AG09309 (cell line): Measurements from ENCODE around the gene SPDEF.
A peak's percentile ranks its signal among the peaks of the same experiment; 100 is the strongest.

ENCODE experiments used
- DNase-seq: peaks from one replicate; pipeline ENCODE4 v3.0.0-alpha.2; 2010; ENCODE audit warnings: low read depth
- H3K4me3 ChIP-seq: 2 replicates; pipeline ENCODE4 v1.5.1; 2011; ENCODE audit warnings: mild to moderate bottlenecking, low read depth, low read length, moderate library complexity; ENCODE audit not compliant: control insufficient read depth
- CTCF ChIP-seq: IDR thresholded peaks from 2 replicates; pipeline ENCODE4 v1.5.1; 2011; ENCODE audit warnings: mild to moderate bottlenecking, low read depth, low read length, inconsistent platforms; ENCODE audit not compliant: insufficient read depth, control insufficient read depth; ENCODE audit errors: missing control alignments

Gene SPDEF

GRCh38 chr6:34532230-34532629, 23.9 kb downstream of the SPDEF start:
- DNase-seq: no peak
- peak overlapping the region; percentile 39 for H3K4me3 ChIP-seq

GRCh38 chr6:34531580-34532201, 24.4 kb downstream of the SPDEF start:
- H3K4me3 ChIP-seq: peak overlapping the region; percentile 39
- TF ChIP-seq CTCF: no peak
- DNase-seq: peak; percentile 80

More at GRCh38 chr6:34532230-34532629, 23.9 kb downstream of the SPDEF start:
- no peak for TF ChIP-seq CTCF

GRCh38 chr6:34530753-34531365, 25.3 kb downstream of the SPDEF start:
- H3K4me3 ChIP-seq: no peak overlapping the region
- DNase-seq: no peak
- no peak for TF ChIP-seq CTCF

GRCh38 chr6:34529665-34530327, 26.3 kb downstream of the SPDEF start:
- DNase-seq: no peak
- H3K4me3 ChIP-seq: no peak overlapping the region
- no peak for TF ChIP-seq CTCF

GRCh38 chr6:34528996-34529664, 27.0 kb downstream of the SPDEF start:
- no peak for DNase-seq
- no peak for TF ChIP-seq CTCF
- no peak overlapping the region for H3K4me3 ChIP-seq

- no peak for TF ChIP-seq CTCF
- H3K4me3 ChIP-seq: no peak overlapping the region
- no peak for DNase-seq
Measured at GRCh38 chr6:34527751-34528670, 28.1 kb downstream of the SPDEF start.
